Endothelial cell of umbilical vein (primary cell): ENCODE measurements around the gene NPNT. TPM values are rescaled to one million over a fixed set of nuclear protein-coding genes. Genes with fewer than 3 reads are reported as not detected.

Experiments
- BruUV-seq: library from RNA; stranded (reverse); fragments of 400-500 nt; replicated peaks from 2 replicates; lab custom pipeline; 2021; lab: Mats Ljungman, UMichigan
- CTCF ChIA-PET: fragments of 300-600, 350-600 bp; sonication (Branson Sonifier 250); formaldehyde crosslinking; loops from one replicate; lab custom pipeline; 2021; ENCODE audit warnings: antibody characterized with exemption, inconsistent platforms; lab: Charles Lee
- POLR2A ChIA-PET: fragments of 300-600, 350-600 bp; sonication (Branson Sonifier 250); formaldehyde crosslinking; loops from one replicate; lab custom pipeline; 2021; ENCODE audit warnings: antibody characterized with exemption, inconsistent platforms; lab: Charles Lee
- DNase-seq: peaks from one replicate; pipeline ENCODE4 v3.0.0-alpha.2; 2011; ENCODE audit warnings: low read depth, low spot score
- FAIRE-seq: peaks from 2 replicates; lab custom pipeline; 2011; peaks lifted over from hg19 to GRCh38; lab: Jason Lieb, UNC
- H2AFZ ChIP-seq: 2 replicates; pipeline ENCODE4 v1.6.0; 2012; ENCODE audit warnings: low read depth, low read length, control low read depth, inconsistent platforms
- H3K27ac ChIP-seq: 2 replicates; pipeline ENCODE4 v1.5.1; 2011; ENCODE audit warnings: low read depth, mild to moderate bottlenecking, control low read depth, low read length, moderate library complexity; ENCODE audit not compliant: insufficient read depth
- H3K27me3 ChIP-seq, 2 experiments: 2 replicates each; pipeline versions ENCODE4 v1.6.0 to v1.6.1; 2011; ENCODE audit warnings: low read length in 2 of 2, mixed read lengths in 1 of 2; ENCODE audit not compliant: control insufficient read depth in 2 of 2, insufficient read depth in 2 of 2
- H3K36me3 ChIP-seq, 2 experiments: 2 replicates in 1 of 2; 3 replicates in 1 of 2; pipeline ENCODE4 v1.5.1; 2011; ENCODE audit warnings: low read length in 2 of 2, mild to moderate bottlenecking in 1 of 2, moderate library complexity in 1 of 2; ENCODE audit not compliant: control insufficient read depth in 2 of 2, insufficient read depth in 2 of 2; ENCODE audit errors: extremely low read depth in 1 of 2
- H3K4me1 ChIP-seq: 3 replicates; pipeline ENCODE4 v1.5.1; 2011; ENCODE audit warnings: mild to moderate bottlenecking, low read length; ENCODE audit not compliant: control insufficient read depth, insufficient read depth; ENCODE audit errors: extremely low read depth
- H3K4me2 ChIP-seq: 2 replicates; pipeline ENCODE4 v1.6.1; 2011; ENCODE audit warnings: low read length, control low read depth, mixed read lengths; ENCODE audit not compliant: insufficient read depth
- H3K4me3 ChIP-seq, 3 experiments: fragments of 200-600 bp in 1 of 3; sonication (generic), shearing (Covaris generic) in 1 of 3; replicated peaks in 1 of 3; 2 replicates each; pipeline ENCODE4 v1.5.1; 2011 to 2016; ENCODE audit warnings: control low read depth in 3 of 3, low read length in 3 of 3, mild to moderate bottlenecking in 2 of 3, inconsistent platforms in 1 of 3, low read depth in 1 of 3, moderate library complexity in 1 of 3; ENCODE audit not compliant: insufficient read depth in 1 of 3
- H3K79me2 ChIP-seq: 2 replicates; pipeline ENCODE4 v1.6.0; 2012; ENCODE audit warnings: low read length, inconsistent platforms; ENCODE audit not compliant: control insufficient read depth, insufficient read depth
- H3K9ac ChIP-seq: replicated peaks from 2 replicates; pipeline ENCODE3; 2011; ENCODE audit warnings: low read length, control low read depth; ENCODE audit not compliant: insufficient read depth; ENCODE audit errors: extremely low read depth
- H3K9me1 ChIP-seq: replicated peaks from 3 replicates; pipeline ENCODE4 v1.6.0; 2011; ENCODE audit warnings: mild to moderate bottlenecking, low read length; ENCODE audit not compliant: control insufficient read depth, insufficient read depth; ENCODE audit errors: extremely low read depth
- H3K9me3 ChIP-seq: replicated peaks from 2 replicates; pipeline ENCODE4 v1.5.1; 2012; ENCODE audit warnings: low read length, inconsistent platforms; ENCODE audit not compliant: control insufficient read depth, insufficient read depth
- H4K20me1 ChIP-seq: replicated peaks from 2 replicates; pipeline ENCODE3; 2011; ENCODE audit warnings: mild to moderate bottlenecking, low read length; ENCODE audit not compliant: control insufficient read depth, insufficient read depth; ENCODE audit errors: extremely low read depth
- CTCF ChIP-seq, 2 donors: IDR thresholded peaks; 1 replicate in 1 of 2; 2 replicates in 1 of 2; pipeline ENCODE4 v1.5.1; 2011; ENCODE audit warnings: low read length in 2 of 2, mild to moderate bottlenecking in 2 of 2, moderate library complexity in 2 of 2, control low read depth in 1 of 2, inconsistent platforms in 1 of 2, low read depth in 1 of 2; ENCODE audit not compliant: insufficient read depth in 1 of 2; ENCODE audit errors: extremely low read depth in 1 of 2
- EZH2 ChIP-seq: IDR thresholded peaks from 2 replicates; pipeline ENCODE4 v1.6.1; 2012; ENCODE audit warnings: borderline replicate concordance, low read depth, mild to moderate bottlenecking, moderate library complexity, low read length, inconsistent platforms; ENCODE audit not compliant: severe bottlenecking
- FOS ChIP-seq: IDR thresholded peaks from 2 replicates; pipeline ENCODE4 v1.6.1; 2011; ENCODE audit warnings: mild to moderate bottlenecking, low read length, moderate library complexity, borderline replicate concordance; ENCODE audit not compliant: insufficient read depth
- GATA2 ChIP-seq: IDR thresholded peaks from 2 replicates; pipeline ENCODE4 v1.7.0; 2011; ENCODE audit warnings: low read depth, mild to moderate bottlenecking, moderate library complexity, mixed read lengths, low read length; ENCODE audit not compliant: insufficient read length, insufficient read depth
- JUN ChIP-seq: IDR thresholded peaks from 2 replicates; pipeline ENCODE4 v1.6.1; 2011; ENCODE audit warnings: borderline replicate concordance, low read depth; ENCODE audit not compliant: insufficient read length, insufficient read depth
- MAX ChIP-seq: IDR thresholded peaks from 2 replicates; pipeline ENCODE4 v1.6.1; 2011; ENCODE audit not compliant: insufficient read depth, insufficient read length
- MYC ChIP-seq: IDR thresholded peaks from one replicate; pipeline ENCODE4 v1.6.1; 2011; ENCODE audit warnings: mild to moderate bottlenecking, low read depth, low read length
- POLR2A ChIP-seq: IDR thresholded peaks from 2 replicates; pipeline ENCODE4 v1.6.1; 2012; ENCODE audit warnings: low read depth, mild to moderate bottlenecking, control low read depth, low read length
- POLR2AphosphoS5 ChIP-seq: IDR thresholded peaks from 2 replicates; pipeline ENCODE4 v1.6.1; 2012; ENCODE audit warnings: low read depth, mild to moderate bottlenecking, control low read depth, low read length, moderate library complexity; ENCODE audit not compliant: insufficient read depth
- dilution Hi-C: fragments of 300-500 bp; cut with MboI; formaldehyde crosslinking; loops from one replicate; pipeline ENCODE4 v1.15.0; 2019; ENCODE audit warnings: low sequenced_read_pairs; ENCODE audit not compliant: extremely low pct_ligation_motif_present
- intact Hi-C: fragments of 100-400 bp; cut with micrococcal nuclease; formaldehyde crosslinking; loops from one replicate; pipeline ENCODE4 v1.10.0; 2022
- polyA plus RNA-seq, 4 experiments: library from polyadenylated mRNA; depleted of rRNA in 3 of 4; stranded (reverse) in 3 of 4; unstranded in 1 of 4; fragments of >200 nt; gene quantifications; 2 replicates each; pipeline versions ENCODE4 v1.2.1 to v1.2.3, GENCODE V29; 2011 to 2012; ENCODE audit warnings: missing spikeins in 1 of 4
- total RNA-seq: library from RNA; stranded (reverse); gene quantifications from 2 replicates; pipeline ENCODE4 v1.2.3, GENCODE V29; 2021

Gene NPNT
- total and polyA plus RNA-seq, 2 donors (not counting 3 experiments of a cell fraction or from before 2014, with no cell fraction given): not detected

GRCh38 chr4:106017975-106018374, 122.7 kb downstream of the NPNT start:
- Histone ChIP-seq H3K4me3 (no peak overlapping the region), H3K4me2 (no peak overlapping the region), H3K79me2 (no peaks in the 10 kb centered on the region), H3K9me3 (no peaks in the 10 kb centered on the region), H3K27ac (no peak overlapping the region), H2AFZ (no peak overlapping the region), H3K4me1 (no peaks in the 10 kb centered on the region), H3K36me3 (no peaks in the 10 kb centered on the region), H3K9me1 (no peaks in the 10 kb centered on the region), H4K20me1 (no peaks in the 10 kb centered on the region), H3K27me3 (no peaks in the 10 kb centered on the region), H3K9ac (no peak overlapping the region)
- DNase-seq (no peak), FAIRE-seq (no peak)
- ChIA-PET POLR2A (no interaction called here), CTCF (no interaction called here)
- intact Hi-C loops (no loop called here), dilution Hi-C loops (no loop called here)
- TF ChIP-seq MAX (no peak), GATA2 (no peak), JUN (no peak), POLR2AphosphoS5 (no peak), POLR2A (no peak), CTCF (IDR thresholded peaks at IDR 0.05; ENCODE audit: extremely low read depth in 1 of 2, insufficient read depth in 1 of 2, low read depth in 1 of 2, low read length in 2 of 2) (no peak), FOS (no peak), EZH2 (no peak), MYC (no peak)
- no TSS peak for BruUV-seq
